ENCODE results near the gene INKA1. TPM values are rescaled to one million over a fixed set of nuclear protein-coding genes. Genes with fewer than 3 reads are reported as not detected.

Gene INKA1
- polyA plus RNA-seq: 4.6 TPM
- long read RNA-seq, donor 1: 0 reads
- long read RNA-seq, donor 2, transcript INKA1-201 (2 exons, 1,040 nt): major isoform, 5 of 10 reads
- long read RNA-seq, donor 2, partial matches to known transcripts: 0 of 10 reads
- long read RNA-seq, donor 2, other reads (novel, unspliced or antisense): 5 of 10 reads
- long read RNA-seq, donor 3: 0 reads
- long read RNA-seq, donor 4, partial matches to known transcripts: 0 of 1 reads
- long read RNA-seq, donor 4, other reads (novel, unspliced or antisense): 0 of 1 reads
- long read RNA-seq, donor 5, partial matches to known transcripts: 0 of 4 reads
- long read RNA-seq, donor 5, other reads (novel, unspliced or antisense): 0 of 4 reads
- long read RNA-seq, donor 6, partial matches to known transcripts: 21 of 23 reads
- long read RNA-seq, donor 6, other reads (novel, unspliced or antisense): 0 of 23 reads
- long read RNA-seq, donor 7, partial matches to known transcripts: 0 of 4 reads
- long read RNA-seq, donor 7, other reads (novel, unspliced or antisense): 0 of 4 reads
- long read RNA-seq, donor 8, transcript INKA1-201 (2 exons, 1,040 nt): major isoform, 6 of 6 reads
- long read RNA-seq, donor 8, partial matches to known transcripts: 0 of 6 reads
- long read RNA-seq, donor 8, other reads (novel, unspliced or antisense): 0 of 6 reads
- long read RNA-seq, donor 9, transcript INKA1-201 (2 exons, 1,040 nt): major isoform, 5 of 5 reads
- long read RNA-seq, donor 9, partial matches to known transcripts: 0 of 5 reads
- long read RNA-seq, donor 9, other reads (novel, unspliced or antisense): 0 of 5 reads
- long read RNA-seq, donor 10, partial matches to known transcripts: 0 of 4 reads
- long read RNA-seq, donor 10, other reads (novel, unspliced or antisense): 0 of 4 reads
- long read RNA-seq, donor 11, partial matches to known transcripts: 0 of 1 reads
- long read RNA-seq, donor 11, other reads (novel, unspliced or antisense): 0 of 1 reads

- Histone ChIP-seq H3K4me3 (ENCODE audit: low read length) (peak within 1 kb of the TSS; percentile 90), H3K9me3 (ENCODE audit: control insufficient read depth, low read depth, low read length) (no peaks in the 10 kb centered on the region), H3K4me1 (ENCODE audit: control insufficient read depth, insufficient read depth, low read length) (peaks cover 31% of the 10 kb centered on the region), H3K27me3 (ENCODE audit: control insufficient read depth, insufficient read depth, low read length) (peaks cover 23% of the 10 kb centered on the region), H3K36me3 (ENCODE audit: control insufficient read depth, insufficient read depth, low read length) (peaks cover 5% of the 10 kb centered on the region), H3K27ac (ENCODE audit: low read length) (peak within 1 kb of the TSS; percentile 88)
- WGBS (ENCODE audit: insufficient coverage, low lambda C conversion rate): no CpG with 5 or more reads among the region's 71 CpGs
- peak; percentile 82 to 89 for DNase-seq
Observed at GRCh38 chr3:49802719-49803464, at the start of gene INKA1. INKA1 (plus strand) TSS chr3:49803261; CDS start chr3:49803393, 132 bp downstream.

- Histone ChIP-seq H3K27me3 (ENCODE audit: control insufficient read depth, insufficient read depth, low read length) (no peaks in the 10 kb centered on the region), H3K4me3 (ENCODE audit: low read length) (no peak overlapping the region), H3K36me3 (ENCODE audit: control insufficient read depth, insufficient read depth, low read length) (peaks cover 2% of the 10 kb centered on the region), H3K9me3 (ENCODE audit: control insufficient read depth, low read depth, low read length) (no peaks in the 10 kb centered on the region), H3K4me1 (ENCODE audit: control insufficient read depth, insufficient read depth, low read length) (peaks cover 4% of the 10 kb centered on the region), H3K27ac (ENCODE audit: low read length) (no peak overlapping the region)
- WGBS (ENCODE audit: insufficient coverage, low lambda C conversion rate): 100% methylated on average over 1 of the region's 1 CpG
- DNase-seq: no peak
Observed at GRCh38 chr3:49754536-49754935, 48.5 kb upstream of the INKA1 start.

DNA sequence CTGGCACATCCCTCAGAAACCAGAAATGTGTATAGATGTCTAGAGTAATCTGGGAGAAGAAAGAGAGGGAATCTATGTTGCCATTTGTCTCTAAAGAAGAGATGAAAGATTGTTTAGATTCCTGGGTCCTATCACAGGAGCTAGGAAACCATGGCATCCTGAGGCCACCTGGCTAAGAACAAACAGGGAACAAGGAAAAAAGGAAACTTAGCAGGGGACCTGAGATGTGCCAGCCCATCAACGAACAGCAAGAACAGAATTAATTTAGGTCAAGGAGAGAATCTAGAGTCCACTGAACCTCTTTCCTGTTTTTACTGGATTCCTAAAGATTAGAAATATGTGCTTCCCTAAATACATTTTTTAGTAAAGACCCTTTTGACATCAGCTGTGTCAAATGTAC lies 47.0 kb upstream of the INKA1 start:
- no peak overlapping the region for H3K27ac ChIP-seq (ENCODE audit: low read length)
- H3K4me1 ChIP-seq (ENCODE audit: control insufficient read depth, insufficient read depth, low read length): peaks cover under 1% of the 10 kb centered on the region
- no CpG with 5 or more reads among the region's 1 CpG for WGBS (ENCODE audit: insufficient coverage, low lambda C conversion rate)
- no peaks in the 10 kb centered on the region for H3K9me3 ChIP-seq (ENCODE audit: control insufficient read depth, low read depth, low read length)
- H3K27me3 ChIP-seq (ENCODE audit: control insufficient read depth, insufficient read depth, low read length): no peaks in the 10 kb centered on the region
- no peak overlapping the region for H3K4me3 ChIP-seq (ENCODE audit: low read length)
- H3K36me3 ChIP-seq (ENCODE audit: control insufficient read depth, insufficient read depth, low read length): no peaks in the 10 kb centered on the region
- no peak for DNase-seq

DNA sequence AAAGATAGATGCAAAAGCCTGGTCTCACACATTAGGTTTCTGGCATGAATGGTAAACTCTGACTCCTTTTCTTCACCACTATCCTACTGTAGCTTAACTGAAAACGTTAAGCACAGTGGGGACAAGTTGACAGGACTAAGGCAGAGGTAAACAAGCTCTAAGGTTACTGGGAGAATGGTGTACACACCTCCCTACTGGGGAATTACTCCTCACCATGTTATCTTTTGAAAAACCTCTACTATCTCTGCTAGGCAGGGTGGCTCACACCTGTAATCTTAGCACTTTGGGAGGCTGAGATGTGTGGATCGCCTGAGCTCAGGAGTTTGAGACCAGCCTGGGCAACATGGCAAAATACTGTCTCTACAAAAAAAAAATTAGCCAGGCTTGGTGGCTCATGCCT lies 45.9 kb upstream of the INKA1 start:
- no CpG with 5 or more reads among the region's 2 CpGs for WGBS (ENCODE audit: insufficient coverage, low lambda C conversion rate)
- no peak for DNase-seq
- H3K36me3 ChIP-seq (ENCODE audit: control insufficient read depth, insufficient read depth, low read length): peaks cover 4% of the 10 kb centered on the region
- no peaks in the 10 kb centered on the region for H3K27me3 ChIP-seq (ENCODE audit: control insufficient read depth, insufficient read depth, low read length)
- H3K4me3 ChIP-seq (ENCODE audit: low read length): no peak overlapping the region
- H3K9me3 ChIP-seq (ENCODE audit: control insufficient read depth, low read depth, low read length): no peaks in the 10 kb centered on the region
- H3K4me1 ChIP-seq (ENCODE audit: control insufficient read depth, insufficient read depth, low read length): no peaks in the 10 kb centered on the region
- no peak overlapping the region for H3K27ac ChIP-seq (ENCODE audit: low read length)

DNA sequence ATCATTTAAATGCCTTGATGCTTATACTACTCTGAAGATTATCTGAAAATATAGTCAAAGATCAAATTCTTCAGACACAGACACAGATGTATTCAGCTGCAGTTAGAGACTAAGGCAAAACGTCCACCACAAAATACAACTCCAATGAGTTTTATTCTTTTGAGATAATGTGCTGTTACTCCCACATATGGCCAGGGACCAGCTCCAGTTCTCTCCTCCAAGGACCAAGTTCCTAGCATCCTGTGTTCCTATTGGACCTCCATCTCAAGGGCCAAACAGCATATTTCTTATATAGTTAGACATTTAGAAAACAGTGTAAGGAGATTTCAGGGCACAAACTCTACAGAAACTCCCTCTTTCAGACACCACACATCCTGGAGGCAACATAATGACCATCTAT lies 43.8 kb upstream of the INKA1 start:
- Histone ChIP-seq H3K9me3 (ENCODE audit: control insufficient read depth, low read depth, low read length) (no peaks in the 10 kb centered on the region), H3K27me3 (ENCODE audit: control insufficient read depth, insufficient read depth, low read length) (no peaks in the 10 kb centered on the region), H3K27ac (ENCODE audit: low read length) (no peak overlapping the region), H3K4me3 (ENCODE audit: low read length) (no peak overlapping the region), H3K4me1 (ENCODE audit: control insufficient read depth, insufficient read depth, low read length) (no peaks in the 10 kb centered on the region), H3K36me3 (ENCODE audit: control insufficient read depth, insufficient read depth, low read length) (peaks cover 8% of the 10 kb centered on the region)
- no peak for DNase-seq
- no CpG with 5 or more reads among the region's 1 CpG for WGBS (ENCODE audit: insufficient coverage, low lambda C conversion rate)

DNA sequence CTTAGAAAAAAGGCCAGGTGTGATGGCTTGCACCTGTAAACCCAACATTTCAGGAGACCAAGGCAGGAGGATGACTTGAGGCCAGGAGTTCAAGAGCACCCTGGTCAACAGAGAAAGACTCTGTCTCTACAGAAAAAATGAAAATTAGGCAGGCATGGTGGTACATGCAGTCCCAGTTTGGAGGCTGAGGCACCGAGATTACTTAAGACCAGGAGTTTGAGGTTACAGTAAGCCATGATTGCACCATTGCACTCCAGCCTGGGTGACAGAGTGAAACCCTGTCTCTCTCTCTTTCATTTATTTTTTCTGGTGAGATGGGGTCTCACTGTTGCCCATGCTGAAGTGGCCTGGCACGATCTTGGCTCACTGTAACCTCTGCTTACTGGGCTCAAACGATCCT lies 41.4 kb upstream of the INKA1 start:
- DNase-seq: no peak

GRCh38 chr3:49763981-49764380 lies 39.1 kb upstream of the INKA1 start:
- H3K9me3 ChIP-seq (ENCODE audit: control insufficient read depth, low read depth, low read length): no peaks in the 10 kb centered on the region
- no peak for DNase-seq
- H3K36me3 ChIP-seq (ENCODE audit: control insufficient read depth, insufficient read depth, low read length): peaks cover 13% of the 10 kb centered on the region
- no peaks in the 10 kb centered on the region for H3K27me3 ChIP-seq (ENCODE audit: control insufficient read depth, insufficient read depth, low read length)
- no CpG with 5 or more reads among the region's 4 CpGs for WGBS (ENCODE audit: insufficient coverage, low lambda C conversion rate)
- H3K4me3 ChIP-seq (ENCODE audit: low read length): no peak overlapping the region
- H3K4me1 ChIP-seq (ENCODE audit: control insufficient read depth, insufficient read depth, low read length): no peaks in the 10 kb centered on the region
- no peak overlapping the region for H3K27ac ChIP-seq (ENCODE audit: low read length)

More for the DNA sequence above, 41.4 kb upstream of the INKA1 start:
- H3K9me3 ChIP-seq (ENCODE audit: control insufficient read depth, low read depth, low read length): no peaks in the 10 kb centered on the region
- WGBS (ENCODE audit: insufficient coverage, low lambda C conversion rate): no CpG with 5 or more reads among the region's 3 CpGs
- no peak overlapping the region for H3K27ac ChIP-seq (ENCODE audit: low read length)
- H3K4me3 ChIP-seq (ENCODE audit: low read length): no peak overlapping the region
- H3K36me3 ChIP-seq (ENCODE audit: control insufficient read depth, insufficient read depth, low read length): peaks cover 13% of the 10 kb centered on the region
- H3K27me3 ChIP-seq (ENCODE audit: control insufficient read depth, insufficient read depth, low read length): no peaks in the 10 kb centered on the region
- H3K4me1 ChIP-seq (ENCODE audit: control insufficient read depth, insufficient read depth, low read length): no peaks in the 10 kb centered on the region

DNA sequence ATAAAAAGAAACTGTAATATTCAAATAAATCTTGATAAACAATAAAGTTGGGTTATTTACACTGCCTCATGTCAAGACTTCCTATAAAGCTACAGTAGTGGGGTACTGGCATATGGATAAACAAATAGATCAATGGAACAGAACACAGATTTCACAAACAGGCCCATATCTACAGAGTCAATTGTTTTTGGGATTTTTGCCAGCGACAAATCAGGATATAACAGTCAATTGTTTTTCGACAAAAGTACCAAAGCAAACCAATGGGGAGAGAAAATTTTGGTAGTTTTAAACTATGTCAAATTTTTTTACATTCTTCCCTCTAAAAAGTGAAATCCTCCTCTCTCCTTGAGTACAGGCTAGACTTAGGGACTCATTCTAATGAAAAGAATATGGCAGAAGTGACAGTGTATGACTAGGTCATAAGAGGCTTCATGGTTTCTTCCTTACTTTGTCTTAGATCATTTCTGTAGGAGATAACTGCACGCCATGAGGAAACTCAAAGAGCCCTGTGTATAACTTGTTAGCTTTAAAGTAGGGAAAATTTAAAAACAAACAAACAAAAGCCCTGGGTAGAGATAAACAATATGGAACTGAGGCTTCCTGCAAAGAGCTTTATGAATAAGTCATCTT lies 33.7 kb upstream of the INKA1 start:
- DNase-seq: no peak
- H3K36me3 ChIP-seq (ENCODE audit: control insufficient read depth, insufficient read depth, low read length): peaks cover 12% of the 10 kb centered on the region
- H3K4me3 ChIP-seq (ENCODE audit: low read length): no peak overlapping the region
- H3K4me1 ChIP-seq (ENCODE audit: control insufficient read depth, insufficient read depth, low read length): no peaks in the 10 kb centered on the region
- H3K9me3 ChIP-seq (ENCODE audit: control insufficient read depth, low read depth, low read length): no peaks in the 10 kb centered on the region
- H3K27me3 ChIP-seq (ENCODE audit: control insufficient read depth, insufficient read depth, low read length): no peaks in the 10 kb centered on the region
- no peak overlapping the region for H3K27ac ChIP-seq (ENCODE audit: low read length)
- 80% methylated on average over 1 of the region's 3 CpGs for WGBS (ENCODE audit: insufficient coverage, low lambda C conversion rate)

- Histone ChIP-seq H3K4me1 (ENCODE audit: control insufficient read depth, insufficient read depth, low read length) (no peaks in the 10 kb centered on the region), H3K36me3 (ENCODE audit: control insufficient read depth, insufficient read depth, low read length) (peaks cover 10% of the 10 kb centered on the region), H3K27me3 (ENCODE audit: control insufficient read depth, insufficient read depth, low read length) (no peaks in the 10 kb centered on the region), H3K27ac (ENCODE audit: low read length) (no peak overlapping the region), H3K9me3 (ENCODE audit: control insufficient read depth, low read depth, low read length) (no peaks in the 10 kb centered on the region), H3K4me3 (ENCODE audit: low read length) (no peak overlapping the region)
- no peak for DNase-seq
Observed at GRCh38 chr3:49769926-49770325, 33.1 kb upstream of the INKA1 start.

All from large intestine (tissue), 12 donors.